Immature natural killer cell (primary cell): ENCODE results near the gene C1QB. TPM values are rescaled to one million over a fixed set of nuclear protein-coding genes. Genes with fewer than 3 reads are reported as not detected.
"Not testable (repeated sequence)": the region's sequence is repeated elsewhere in the genome, so short reads cannot be mapped to it uniquely, and the experiment has no call there.

Source experiments
- DNase-seq, 3 donors: peaks; one replicate each; pipeline ENCODE4 v3.0.0; 2022; ENCODE audit warnings: mixed read lengths in 1 of 3
- H3K27ac Mint-ChIP-seq, 6 donors: one replicate each; pipeline ENCODE4 v1.8.0; 2020; ENCODE audit warnings: mixed read lengths in 6 of 6, mild to moderate bottlenecking in 5 of 6, inconsistent platforms in 4 of 6, moderate library complexity in 3 of 6
- H3K27me3 Mint-ChIP-seq, 3 donors: one replicate each; pipeline ENCODE4 v1.8.0; 2020 to 2021; ENCODE audit warnings: low read depth in 3 of 3, mild to moderate bottlenecking in 3 of 3, mixed read lengths in 3 of 3, moderate library complexity in 3 of 3, inconsistent platforms in 1 of 3
- H3K36me3 Mint-ChIP-seq, 3 donors: one replicate each; pipeline ENCODE4 v1.8.0; 2020; ENCODE audit warnings: mixed read lengths in 3 of 3, inconsistent platforms in 2 of 3, mild to moderate bottlenecking in 2 of 3
- H3K4me1 Mint-ChIP-seq, 2 donors: one replicate each; pipeline ENCODE4 v1.8.0; 2020; ENCODE audit warnings: inconsistent platforms in 2 of 2, mild to moderate bottlenecking in 2 of 2, mixed read lengths in 2 of 2, moderate library complexity in 1 of 2
- H3K4me3 Mint-ChIP-seq, 5 donors: one replicate each; pipeline ENCODE4 v1.8.0; 2020; ENCODE audit warnings: mild to moderate bottlenecking in 5 of 5, mixed read lengths in 5 of 5, inconsistent platforms in 3 of 5, moderate library complexity in 3 of 5
- H3K9me3 Mint-ChIP-seq, 6 donors: one replicate each; pipeline ENCODE4 v1.8.0; 2020; ENCODE audit warnings: mild to moderate bottlenecking in 6 of 6, mixed read lengths in 6 of 6, inconsistent platforms in 4 of 6, moderate library complexity in 3 of 6
- polyA plus RNA-seq, 3 donors: library from polyadenylated mRNA; unstranded; fragments of 300-500 nt; fragmentation: Illumina TruSeq; gene quantifications; one replicate each; pipeline ENCODE4 v1.2.3, GENCODE V29; 2021

C1QB gene
- polyA plus RNA-seq, 3 donors from 2014 or later: not detected

DNA sequence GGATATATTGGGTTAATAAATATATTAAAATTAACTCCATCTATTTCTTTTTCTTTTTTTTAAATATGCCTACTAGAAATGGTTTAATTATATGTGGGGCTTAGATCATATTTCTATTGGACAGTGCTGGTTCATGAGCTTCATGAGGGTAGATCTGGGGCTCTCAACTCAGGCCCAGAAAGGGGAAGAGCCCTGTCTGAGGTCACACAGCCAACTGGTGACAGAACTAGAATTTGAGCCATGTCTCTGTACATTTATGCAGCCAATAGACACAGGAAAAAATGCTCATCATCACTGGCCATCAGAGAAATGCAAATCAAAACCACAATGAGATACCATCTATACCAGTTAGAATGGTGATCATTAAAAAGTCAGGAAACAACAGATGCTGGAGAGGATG, 52.5 kb downstream of the C1QB start:
- DNase-seq: no peak
- Mint-ChIP-seq H3K9me3 (no peaks in the 10 kb centered on the region), H3K4me1 (peaks cover 0 to 2% of the 10 kb centered on the region in 2 donors), H3K27ac (no peak overlapping the region), H3K4me3 (no peak overlapping the region), H3K36me3 (no peaks in the 10 kb centered on the region), H3K27me3 (peaks cover 8 to 18% (median 9%) of the 10 kb centered on the region in 3 donors)

DNA sequence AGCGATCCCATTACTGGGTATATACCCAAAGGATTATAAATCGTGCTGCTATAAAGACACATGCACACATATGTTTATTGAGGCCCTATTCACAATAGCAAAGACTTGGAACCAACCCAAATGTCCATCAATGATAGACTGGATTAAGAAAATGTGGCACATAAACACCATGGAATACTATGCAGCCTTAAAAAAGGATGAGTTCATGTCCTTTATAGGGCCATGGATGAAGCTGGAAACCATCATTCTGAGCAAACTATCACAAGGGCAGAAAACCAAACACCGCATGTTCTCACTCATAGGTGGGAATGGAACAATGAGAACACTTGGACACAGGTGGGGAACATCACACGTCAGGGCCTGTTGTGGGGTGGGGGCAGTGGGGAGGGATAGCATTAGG, 53.1 kb downstream of the C1QB start:
- DNase-seq, H3K4me1 Mint-ChIP-seq, H3K36me3 Mint-ChIP-seq, H3K9me3 Mint-ChIP-seq, H3K27ac Mint-ChIP-seq, H3K4me3 Mint-ChIP-seq: not testable (repeated sequence)
- H3K27me3 Mint-ChIP-seq: peaks cover 8 to 18% (median 9%) of the 10 kb centered on the region in 3 donors

DNA sequence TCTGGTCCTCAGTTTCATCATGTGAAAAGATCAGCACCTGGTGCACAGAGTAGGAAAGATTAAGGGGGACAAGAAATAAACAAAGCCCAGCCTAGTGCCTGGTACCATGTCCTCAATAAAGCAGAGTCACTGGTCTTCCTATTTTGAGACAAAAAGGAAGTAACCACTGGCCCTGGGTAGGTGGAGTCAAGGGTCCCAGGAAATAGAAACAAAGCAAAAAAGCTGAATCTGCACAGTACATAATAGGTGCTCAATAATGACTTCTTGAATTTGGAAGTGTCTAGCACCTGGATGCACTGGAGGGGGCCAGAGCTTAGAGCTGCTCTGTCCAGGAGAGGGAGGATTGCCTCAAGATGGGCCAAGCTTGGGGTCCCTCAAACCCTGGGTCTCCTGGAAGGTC, 55.7 kb downstream of the C1QB start:
- H3K36me3 Mint-ChIP-seq: no peaks in the 10 kb centered on the region
- H3K4me1 Mint-ChIP-seq: peaks cover 0 to 7% of the 10 kb centered on the region in 2 donors
- H3K9me3 Mint-ChIP-seq: no peaks in the 10 kb centered on the region
- H3K27me3 Mint-ChIP-seq: peaks cover 13 to 21% (median 13%) of the 10 kb centered on the region in 3 donors
- peak overlapping the region in 2 of 5 donors; percentile 12 to 54 for H3K4me3 Mint-ChIP-seq
- peak overlapping the region in 1 of 6 donors; percentile 72 for H3K27ac Mint-ChIP-seq
- no peak for DNase-seq

DNA sequence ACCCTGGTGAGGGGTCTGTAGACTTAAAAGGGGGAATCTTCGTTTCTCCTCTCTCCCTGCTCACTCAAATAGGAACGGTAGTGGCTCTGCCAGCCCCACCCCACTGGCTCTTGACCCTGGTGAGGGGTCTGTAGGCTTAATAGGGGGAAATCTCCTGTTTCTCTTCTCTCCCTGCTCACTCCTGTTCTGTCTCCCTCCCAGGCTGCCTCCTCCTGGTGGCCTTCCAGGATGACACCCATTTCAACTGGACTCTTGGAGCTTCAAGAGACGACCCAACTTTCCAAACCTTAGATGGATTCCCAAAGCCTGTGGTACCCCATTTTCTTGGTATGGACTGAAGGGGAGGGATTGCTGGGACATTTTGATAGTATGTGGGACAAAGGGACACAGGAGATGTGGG, 56.2 kb downstream of the C1QB start:
- H3K36me3 Mint-ChIP-seq: no peaks in the 10 kb centered on the region
- H3K9me3 Mint-ChIP-seq: no peaks in the 10 kb centered on the region
- H3K4me1 Mint-ChIP-seq: peaks cover 0 to 7% of the 10 kb centered on the region in 2 donors
- DNase-seq: no peak
- no peak overlapping the region for H3K27ac Mint-ChIP-seq
- H3K27me3 Mint-ChIP-seq: peaks cover 13 to 25% (median 14%) of the 10 kb centered on the region in 3 donors
- peak overlapping the region in 2 of 5 donors; percentile 54 to 72 for H3K4me3 Mint-ChIP-seq

DNA sequence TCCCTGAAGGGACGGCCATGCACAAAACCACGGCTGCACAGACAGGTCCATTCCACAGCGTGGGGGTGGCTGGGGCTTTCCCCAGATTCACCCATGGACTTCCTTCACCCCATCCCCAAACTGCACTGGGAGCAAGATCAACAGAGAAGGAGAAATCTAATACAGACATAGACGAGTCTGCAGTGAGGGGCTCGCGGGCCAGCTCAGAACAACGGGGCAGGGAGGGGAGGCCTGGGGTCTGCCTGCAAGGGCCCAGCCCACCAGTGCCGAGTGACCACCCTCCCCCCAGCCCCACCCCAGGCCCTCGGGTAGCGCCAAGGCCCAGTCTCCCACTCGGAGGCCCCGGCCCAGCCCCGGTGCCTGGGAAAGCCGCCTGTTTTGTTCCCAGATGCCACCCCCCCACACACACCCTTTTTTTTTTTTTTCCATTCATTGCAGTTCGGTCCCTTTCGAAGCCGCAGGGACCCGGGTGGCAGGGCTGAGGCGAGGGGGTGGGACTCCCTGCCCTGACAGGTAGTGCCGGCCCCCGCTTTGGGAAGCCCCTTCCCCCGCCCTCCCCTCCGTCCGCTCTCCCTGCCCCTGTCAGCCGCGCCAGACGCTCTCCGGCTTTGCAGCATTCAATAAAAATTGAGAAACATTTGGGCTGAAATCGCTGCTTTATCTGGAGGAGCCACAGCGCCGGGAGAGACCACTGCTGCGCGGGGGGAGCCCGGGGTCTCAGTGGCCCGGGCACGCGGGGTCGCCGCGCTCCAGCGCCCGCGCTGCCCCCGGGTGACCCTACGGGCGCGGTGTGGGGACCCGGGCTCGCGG, 57.1 kb downstream of the C1QB start:
- no peaks in the 10 kb centered on the region for H3K9me3 Mint-ChIP-seq
- peaks cover 13 to 27% (median 17%) of the 10 kb centered on the region in 3 donors for H3K27me3 Mint-ChIP-seq

DNA sequence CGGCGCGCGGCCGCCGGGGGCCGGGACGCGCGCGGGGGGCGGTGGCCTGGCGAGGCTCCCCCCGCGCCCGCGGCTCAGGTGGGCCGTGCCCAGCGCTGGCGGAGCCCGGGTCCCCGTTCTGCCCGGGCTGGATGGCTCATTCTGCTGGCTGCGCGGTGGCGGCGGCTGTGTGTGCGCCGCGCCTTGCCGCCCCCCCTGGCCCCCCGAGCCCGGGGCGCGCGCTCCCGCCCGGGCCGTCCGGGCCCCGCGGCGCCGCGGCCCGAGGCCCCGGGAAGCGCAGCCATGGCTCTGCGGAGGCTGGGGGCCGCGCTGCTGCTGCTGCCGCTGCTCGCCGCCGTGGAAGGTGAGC, 57.6 kb downstream of the C1QB start, which contains the start of gene EPHB2:
Gene EPHB2 (plus strand): TSS at position 139 of the 349 bp plus-strand sequence. CDS start 144 bp downstream, at position 283.
- no peak for DNase-seq

More for the DNA sequence above, 57.1 kb downstream of the C1QB start:
- H3K36me3 Mint-ChIP-seq: no peaks in the 10 kb centered on the region
- DNase-seq: no peak
- H3K4me1 Mint-ChIP-seq: peaks cover 0 to 7% of the 10 kb centered on the region in 2 donors
- no peak overlapping the region for H3K27ac Mint-ChIP-seq
- peak overlapping the region; percentile 57 to 72 (median 66) for H3K4me3 Mint-ChIP-seq

DNA sequence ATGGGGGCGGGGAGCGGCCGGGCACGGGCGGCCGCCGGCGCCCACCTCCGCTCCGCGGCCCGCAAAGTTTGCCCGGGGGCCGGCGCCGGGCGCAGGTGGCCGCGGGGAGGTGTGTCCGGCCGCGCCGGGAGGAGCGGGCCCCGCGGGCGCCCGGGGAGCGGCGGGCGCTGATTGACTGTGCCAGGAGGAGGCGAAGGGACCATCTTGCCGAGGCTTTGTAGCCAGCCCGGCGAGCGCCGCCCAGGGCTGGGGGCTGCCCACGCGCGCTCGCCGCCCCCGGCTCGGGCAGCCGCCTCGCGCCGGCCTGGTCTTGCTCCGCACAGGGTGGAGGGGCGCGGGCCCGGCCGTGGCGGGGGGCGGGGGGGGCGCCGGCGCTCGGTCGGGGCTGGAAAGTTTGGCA, 58.0 kb downstream of the C1QB start:
- Mint-ChIP-seq H3K36me3 (no peaks in the 10 kb centered on the region), H3K4me1 (peaks cover 0 to 7% of the 10 kb centered on the region in 2 donors), H3K9me3 (no peaks in the 10 kb centered on the region)

More for the DNA sequence above, 57.6 kb downstream of the C1QB start, which contains the start of gene EPHB2:
- no peaks in the 10 kb centered on the region for H3K36me3 Mint-ChIP-seq
- no peak within 1 kb of the TSS for H3K27ac Mint-ChIP-seq
- H3K9me3 Mint-ChIP-seq: no peaks in the 10 kb centered on the region
- H3K27me3 Mint-ChIP-seq: peaks cover 13 to 30% (median 17%) of the 10 kb centered on the region in 3 donors
- H3K4me1 Mint-ChIP-seq: peaks cover 0 to 7% of the 10 kb centered on the region in 2 donors
- H3K4me3 Mint-ChIP-seq: peak within 1 kb of the TSS; percentile 57 to 72 (median 66)

More for the DNA sequence above, 58.0 kb downstream of the C1QB start:
- Mint-ChIP-seq H3K27ac (no peak overlapping the region), H3K4me3 (no peak overlapping the region), H3K27me3 (peaks cover 13 to 30% (median 17%) of the 10 kb centered on the region in 3 donors)
- no peak for DNase-seq

Other genes starting within 250 kb of the C1QB start
- 1 to 10 TPM in 2 of 3 donors, not detected in 1; 1.3 to 7.5 TPM for gene ZBTB40, start 201.4 kb upstream of the C1QB start, polyA plus RNA-seq
- gene EPHA8, start 89.7 kb upstream of the C1QB start, polyA plus RNA-seq: not detected
- not detected for gene C1QA, start 16.6 kb upstream of the C1QB start, polyA plus RNA-seq
- not detected for gene C1QC, start 9.6 kb upstream of the C1QB start, polyA plus RNA-seq
- gene EPHB2, start 57.6 kb downstream of the C1QB start, polyA plus RNA-seq: not detected